HL-60/S4 treated with phorbol 12-myristate 13-acetate at 8.2 ng/mL for 4 days and 3 days (cell line): ENCODE measurements around the gene PDLIM7.
"Not testable (repeated sequence)": the region's sequence is repeated elsewhere in the genome, so short reads cannot be mapped to it uniquely, and the experiment has no call there.

Source experiments
- in situ Hi-C: fragments of 300-500 bp; cut with MboI; formaldehyde crosslinking; loops from 2 replicates; pipeline ENCODE4 v1.15.0; 2022; ENCODE audit warnings: low sequenced_read_pairs

The PDLIM7 gene

GRCh38 chr5:177497292-177498012, at the start of gene PDLIM7:
TSS of gene PDLIM7 (minus strand) at chr5:177497604. CDS start at chr5:177496512, 1,092 bp downstream.
- in situ Hi-C loops: no loop called here

GRCh38 chr5:177546258-177546741, 48.9 kb upstream of the PDLIM7 start:
- in situ Hi-C loops: no loop called here

- in situ Hi-C loops: no loop called here
These were observed 48.3 kb upstream of the PDLIM7 start for GRCh38 chr5:177545487-177546257.

GRCh38 chr5:177542816-177543465, 45.5 kb upstream of the PDLIM7 start:
- in situ Hi-C loops: no loop called here

GRCh38 chr5:177540438-177540837, 43.0 kb upstream of the PDLIM7 start:
- in situ Hi-C loops: no loop called here

- in situ Hi-C loops: no loop called here
These were observed 42.0 kb upstream of the PDLIM7 start for GRCh38 chr5:177539411-177539810.

- in situ Hi-C loops: no loop called here
These were observed 41.5 kb upstream of the PDLIM7 start for GRCh38 chr5:177538876-177539275.

GRCh38 chr5:177537389-177538361, 40.3 kb upstream of the PDLIM7 start:
- in situ Hi-C loops: no loop called here

GRCh38 chr5:177536386-177536785, 39.0 kb upstream of the PDLIM7 start:
- in situ Hi-C loops: no loop called here

GRCh38 chr5:177535125-177535524, 37.7 kb upstream of the PDLIM7 start:
- in situ Hi-C loops: no loop called here

- in situ Hi-C loops: not testable (repeated sequence)
These were observed 37.0 kb upstream of the PDLIM7 start for GRCh38 chr5:177534433-177534832.

GRCh38 chr5:177531209-177531940, 34.0 kb upstream of the PDLIM7 start:
- in situ Hi-C loops: no loop called here

GRCh38 chr5:177530638-177531037, 33.2 kb upstream of the PDLIM7 start:
- in situ Hi-C loops: no loop called here

GRCh38 chr5:177529247-177530203, 32.1 kb upstream of the PDLIM7 start:
- in situ Hi-C loops: no loop called here

GRCh38 chr5:177528631-177529030, 31.2 kb upstream of the PDLIM7 start:
- in situ Hi-C loops: no loop called here

GRCh38 chr5:177527595-177527994, 30.2 kb upstream of the PDLIM7 start:
- in situ Hi-C loops: no loop called here

GRCh38 chr5:177526791-177527190, 29.4 kb upstream of the PDLIM7 start:
- in situ Hi-C loops: no loop called here

- in situ Hi-C loops: no loop called here
These were observed 28.8 kb upstream of the PDLIM7 start for GRCh38 chr5:177526191-177526590.
